ENCODE data around the gene HDAC7.

HDAC7 gene

GRCh38 chr12:47773858-47774580 lies 45.7 kb downstream of the HDAC7 start:
- H3K4me3 ChIP-seq (replicated peaks; ENCODE audit: low read depth, low read length) = peak overlapping the region; percentile 56
- no peak for TF ChIP-seq CTCF (IDR thresholded peaks at IDR 0.05; ENCODE audit: low read length, missing control alignments)
- no peak for DNase-seq (ENCODE audit: low read depth)

- peak; percentile 18 for TF ChIP-seq CTCF (IDR thresholded peaks at IDR 0.05; ENCODE audit: low read length, missing control alignments)
- DNase-seq (ENCODE audit: low read depth) = peak; percentile 55
- peak within 1 kb of the TSS; percentile 56 for H3K4me3 ChIP-seq (replicated peaks; ENCODE audit: low read depth, low read length)
Observed at GRCh38 chr12:47773062-47773857, 46.4 kb downstream of the HDAC7 start, which contains the start of gene SLC48A1. Gene SLC48A1 (plus strand): TSS chr12:47773238. CDS start chr12:47773305, 67 bp downstream.

GRCh38 chr12:47772738-47773061 lies 47.0 kb downstream of the HDAC7 start:
- no peak for DNase-seq (ENCODE audit: low read depth)
- no peak for TF ChIP-seq CTCF (IDR thresholded peaks at IDR 0.05; ENCODE audit: low read length, missing control alignments)
- peak overlapping the region; percentile 56 for H3K4me3 ChIP-seq (replicated peaks; ENCODE audit: low read depth, low read length)

- no peak overlapping the region for H3K4me3 ChIP-seq (replicated peaks; ENCODE audit: low read depth, low read length)
- no peak for TF ChIP-seq CTCF (IDR thresholded peaks at IDR 0.05; ENCODE audit: low read length, missing control alignments)
- DNase-seq (ENCODE audit: low read depth) = no peak
Observed at GRCh38 chr12:47772094-47772660, 47.5 kb downstream of the HDAC7 start.

- no peak overlapping the region for H3K4me3 ChIP-seq (replicated peaks; ENCODE audit: low read depth, low read length)
- TF ChIP-seq CTCF (IDR thresholded peaks at IDR 0.05; ENCODE audit: low read length, missing control alignments) = no peak
- DNase-seq (ENCODE audit: low read depth) = no peak
Observed at GRCh38 chr12:47771304-47771703, 48.4 kb downstream of the HDAC7 start.

GRCh38 chr12:47770086-47770726 lies 49.5 kb downstream of the HDAC7 start:
- H3K4me3 ChIP-seq (replicated peaks; ENCODE audit: low read depth, low read length) = no peak overlapping the region
- peak; percentile 69 for DNase-seq (ENCODE audit: low read depth)
- no peak for TF ChIP-seq CTCF (IDR thresholded peaks at IDR 0.05; ENCODE audit: low read length, missing control alignments)

All from fibroblast of pulmonary artery (primary cell).